Left ventricle myocardium inferior (tissue), 1 donor: Measurements from ENCODE around the gene FXYD5. TPM values are rescaled to one million over a fixed set of nuclear protein-coding genes. Genes with fewer than 3 reads are reported as not detected.

Experiments
- DNase-seq: peaks from one replicate; pipeline ENCODE4 v3.0.0-alpha.2; 2020
- H3K27ac ChIP-seq: fragments of 200-600 bp; replicated peaks from 2 replicates; pipeline ENCODE4 v1.8.0; 2021
- H3K27me3 ChIP-seq: fragments of 200-600 bp; 2 replicates; pipeline ENCODE4 v1.8.0; 2021; ENCODE audit warnings: low read depth
- H3K36me3 ChIP-seq: fragments of 200-600 bp; 2 replicates; pipeline ENCODE4 v1.8.0; 2021
- H3K4me1 ChIP-seq: fragments of 200-600 bp; 2 replicates; pipeline ENCODE4 v1.8.0; 2021
- H3K4me3 ChIP-seq: fragments of 200-600 bp; 2 replicates; pipeline ENCODE4 v1.8.0; 2021; ENCODE audit warnings: mild to moderate bottlenecking, moderate library complexity
- H3K9me3 ChIP-seq: fragments of 200-600 bp; replicated peaks from 2 replicates; pipeline ENCODE4 v1.8.0; 2021
- CTCF ChIP-seq: fragments of 200-600 bp; IDR thresholded peaks from 2 replicates; pipeline ENCODE4 v1.8.0; 2021; ENCODE audit warnings: antibody characterized with exemption, mild to moderate bottlenecking, borderline replicate concordance
- intact Hi-C: fragments of 100-400 bp; cut with micrococcal nuclease; formaldehyde crosslinking; loops from one replicate; pipeline ENCODE4 v1.11.0; 2022
- total RNA-seq: library from RNA; stranded (reverse); fragmentation: NEBNext Ultra II Directional; extraction: Animal tissue kit (Norgen Biotek cat#: 25700); gene quantifications from one replicate; pipeline ENCODE4 v1.2.1, GENCODE V29; 2021
- donor health status: DM: no; HTN: yes; CAD: no; lungs with severe emphysema.

FXYD5 gene
- total RNA-seq, 1 donor from 2014 or later: 23.4 TPM

- no peaks in the 10 kb centered on the region for H3K9me3 ChIP-seq
- H3K27me3 ChIP-seq: no peaks in the 10 kb centered on the region
- H3K4me1 ChIP-seq: peaks cover 23% of the 10 kb centered on the region
- peak overlapping the region; percentile 1 for H3K4me3 ChIP-seq
- no peak for TF ChIP-seq CTCF
- no peaks in the 10 kb centered on the region for H3K36me3 ChIP-seq
- intact Hi-C loops: no loop called here
- no peak for DNase-seq
- H3K27ac ChIP-seq: peak overlapping the region; percentile 33
Observed at GRCh38 chr19:35118268-35119020, 36.1 kb upstream of the FXYD5 start.

GRCh38 chr19:35119091-35119490 is 35.4 kb upstream of the FXYD5 start:
- Histone ChIP-seq H3K4me1 (peaks cover 29% of the 10 kb centered on the region), H3K27ac (peak overlapping the region; percentile 33), H3K4me3 (peak overlapping the region; percentile 1)

GRCh38 chr19:35119578-35120155 is 34.9 kb upstream of the FXYD5 start:
- DNase-seq: no peak
- no peak for TF ChIP-seq CTCF
- H3K27ac ChIP-seq: no peak overlapping the region
- intact Hi-C loops: no loop called here
- H3K4me3 ChIP-seq: no peak overlapping the region
- H3K36me3 ChIP-seq: no peaks in the 10 kb centered on the region
- H3K27me3 ChIP-seq: no peaks in the 10 kb centered on the region
- H3K9me3 ChIP-seq: no peaks in the 10 kb centered on the region
- peaks cover 28% of the 10 kb centered on the region for H3K4me1 ChIP-seq

More at GRCh38 chr19:35119091-35119490, 35.4 kb upstream of the FXYD5 start:
- H3K36me3 ChIP-seq: no peaks in the 10 kb centered on the region
- H3K27me3 ChIP-seq: no peaks in the 10 kb centered on the region
- TF ChIP-seq CTCF: no peak
- no peak for DNase-seq
- no peaks in the 10 kb centered on the region for H3K9me3 ChIP-seq
- intact Hi-C loops: no loop called here

- H3K27ac ChIP-seq: peak overlapping the region; percentile 36
- no peak for DNase-seq
- intact Hi-C loops: no loop called here
Observed at GRCh38 chr19:35120492-35120891, 34.0 kb upstream of the FXYD5 start.

GRCh38 chr19:35120898-35121297 is 33.6 kb upstream of the FXYD5 start:
- Histone ChIP-seq H3K36me3 (no peaks in the 10 kb centered on the region), H3K4me1 (peaks cover 31% of the 10 kb centered on the region), H3K27me3 (no peaks in the 10 kb centered on the region), H3K27ac (peak overlapping the region; percentile 36), H3K9me3 (no peaks in the 10 kb centered on the region), H3K4me3 (no peak overlapping the region)
- TF ChIP-seq CTCF: no peak
- no peak for DNase-seq
- intact Hi-C loops: no loop called here

More at GRCh38 chr19:35120492-35120891, 34.0 kb upstream of the FXYD5 start:
- TF ChIP-seq CTCF: no peak
- H3K4me3 ChIP-seq: no peak overlapping the region
- H3K4me1 ChIP-seq: peaks cover 28% of the 10 kb centered on the region
- no peaks in the 10 kb centered on the region for H3K27me3 ChIP-seq
- no peaks in the 10 kb centered on the region for H3K9me3 ChIP-seq
- no peaks in the 10 kb centered on the region for H3K36me3 ChIP-seq
